B cell (primary cell): ENCODE data around the gene TAF1. TPM values are rescaled to one million over a fixed set of nuclear protein-coding genes. Genes with fewer than 3 reads are reported as not detected.
"Not testable (repeated sequence)": the region's sequence is repeated elsewhere in the genome, so short reads cannot be mapped to it uniquely, and the experiment has no call there.

Experiments used
- ATAC-seq: fragments of 200-7000 bp; cut with Tn5 transposase; one replicate; pipeline ENCODE4 v1.10.0; 2021; ENCODE audit warnings: low read depth, mild to moderate bottlenecking, moderate number of reproducible peaks, moderate library complexity
- CTCF ChIA-PET: fragments of 350-600 bp; sonication (Branson Sonifier 250); formaldehyde crosslinking; loops from one replicate; lab custom pipeline; 2021; ENCODE audit warnings: antibody characterized with exemption, inconsistent platforms; lab: Charles Lee
- POLR2A ChIA-PET: fragments of 350-600 bp; sonication (Branson Sonifier 250); formaldehyde crosslinking; loops from one replicate; lab custom pipeline; 2021; ENCODE audit warnings: antibody characterized with exemption; lab: Charles Lee
- DNase-seq: peaks from one replicate; pipeline ENCODE4 v3.0.0; 2013
- H2AFZ ChIP-seq: 2 replicates; pipeline ENCODE4 v1.6.1; 2012; ENCODE audit warnings: mild to moderate bottlenecking, low read depth, low read length; ENCODE audit not compliant: insufficient read depth, poor library complexity, severe bottlenecking
- H3K27ac ChIP-seq, 2 donors: 1 replicate in 1 of 2; 2 replicates in 1 of 2; pipeline ENCODE4 v1.5.1; 2012 to 2013; ENCODE audit warnings: low read length in 2 of 2, mild to moderate bottlenecking in 2 of 2, moderate library complexity in 1 of 2
- H3K27me3 ChIP-seq, 4 experiments: fragments of 200-600 bp in 1 of 4; sonication (generic) in 1 of 4; replicated peaks in 1 of 4; 1 replicate in 2 of 4; 2 replicates in 2 of 4; pipeline versions ENCODE4 v1.6.1 to v1.7.0; 2013 to 2016; ENCODE audit warnings: low read length in 3 of 4, mild to moderate bottlenecking in 2 of 4, mixed read lengths in 1 of 4, moderate library complexity in 1 of 4; ENCODE audit not compliant: insufficient read depth in 4 of 4, control insufficient read depth in 3 of 4; ENCODE audit errors: control extremely low read depth in 1 of 4
- H3K36me3 ChIP-seq, 2 experiments: replicated peaks in 1 of 2; 1 replicate in 1 of 2; 2 replicates in 1 of 2; pipeline versions ENCODE4 v1.6.1 to v1.7.1; 2013; ENCODE audit warnings: low read length in 1 of 2; ENCODE audit not compliant: insufficient read depth in 2 of 2, control insufficient read depth in 1 of 2; ENCODE audit errors: control extremely low read depth in 1 of 2, extremely low read depth in 1 of 2
- H3K4me1 ChIP-seq, 2 donors: fragments of 200-600 bp in 1 of 2; sonication (generic) in 1 of 2; 1 replicate in 1 of 2; 2 replicates in 1 of 2; pipeline versions ENCODE4 v1.5.1 to v1.6.1; 2013 to 2017; ENCODE audit warnings: low read length in 2 of 2; ENCODE audit not compliant: control insufficient read depth in 2 of 2, insufficient read depth in 2 of 2
- H3K4me2 ChIP-seq: replicated peaks from 2 replicates; pipeline ENCODE3; 2012; ENCODE audit warnings: mild to moderate bottlenecking, low read depth, low read length; ENCODE audit not compliant: poor library complexity, severe bottlenecking
- H3K4me3 ChIP-seq, 5 experiments: fragments of 200-600 bp in 1 of 5; sonication (generic) in 1 of 5; 1 replicate in 3 of 5; 2 replicates in 2 of 5; pipeline versions ENCODE4 v1.5.1 to v1.7.0; 2011 to 2016; ENCODE audit warnings: low read length in 4 of 5, mild to moderate bottlenecking in 4 of 5, low read depth in 2 of 5, control low read depth in 1 of 5, moderate library complexity in 1 of 5; ENCODE audit not compliant: insufficient read depth in 1 of 5; ENCODE audit errors: control extremely low read depth in 1 of 5, extremely low read depth in 1 of 5
- H3K79me2 ChIP-seq: fragments of 200-600 bp; sonication (generic); one replicate; pipeline ENCODE4 v1.6.0; 2016; ENCODE audit warnings: low read length; ENCODE audit not compliant: control insufficient read depth, insufficient read depth
- H3K9ac ChIP-seq: fragments of 200-600 bp; sonication (generic); 2 replicates; pipeline ENCODE4 v1.6.1; 2017; ENCODE audit warnings: mild to moderate bottlenecking, low read length, moderate library complexity
- H3K9me3 ChIP-seq, 3 donors: one replicate each; pipeline versions ENCODE4 v1.6.1 to v1.7.1; 2013; ENCODE audit warnings: low read length in 2 of 3; ENCODE audit not compliant: control insufficient read depth in 2 of 3, insufficient read depth in 1 of 3; ENCODE audit errors: control extremely low read depth in 1 of 3
- H4K20me1 ChIP-seq: 2 replicates; pipeline ENCODE4 v1.6.0; 2012; ENCODE audit warnings: mild to moderate bottlenecking, low read length; ENCODE audit not compliant: insufficient read depth, control insufficient read depth, poor library complexity, severe bottlenecking
- H3K27ac Mint-ChIP-seq: one replicate; pipeline ENCODE4 v1.8.0; 2021; ENCODE audit warnings: mixed read lengths
- H3K27me3 Mint-ChIP-seq: one replicate; pipeline ENCODE4 v1.8.0; 2021; ENCODE audit warnings: mixed read lengths
- H3K4me1 Mint-ChIP-seq: one replicate; pipeline ENCODE4 v1.8.0; 2021; ENCODE audit warnings: mixed read lengths
- H3K4me3 Mint-ChIP-seq: one replicate; pipeline ENCODE4 v1.8.0; 2021; ENCODE audit warnings: mixed read lengths
- H3K9me3 Mint-ChIP-seq: one replicate; pipeline ENCODE4 v1.8.0; 2022; ENCODE audit warnings: mixed read lengths; ENCODE audit not compliant: insufficient read depth
- CTCF ChIP-seq: fragments of 200-600 bp; IDR thresholded peaks from one replicate; pipeline ENCODE4 v1.8.0; 2022; ENCODE audit warnings: antibody characterized with exemption, mild to moderate bottlenecking
- EZH2 ChIP-seq: IDR thresholded peaks from 2 replicates; pipeline ENCODE4 v1.6.1; 2012; ENCODE audit warnings: borderline replicate concordance, low read depth, mild to moderate bottlenecking, moderate library complexity, low read length; ENCODE audit not compliant: insufficient read depth, poor library complexity, severe bottlenecking
- WGBS: methylation state at CpG from one replicate; pipeline ENCODE4 v1.1.5; 2013; ENCODE audit warnings: missing lambda C conversion rate; ENCODE audit not compliant: insufficient coverage; 5-methylcytosine and 5-hydroxymethylcytosine counted together
- intact Hi-C: fragments of 100-400 bp; cut with micrococcal nuclease; formaldehyde crosslinking; loops from one replicate; pipeline ENCODE4 v1.10.0; 2022
- polyA plus RNA-seq: library from polyadenylated mRNA; depleted of rRNA; stranded (reverse); fragments of >200 nt; gene quantifications from 2 replicates; pipeline ENCODE4 v1.2.3, GENCODE V29; 2012
- total RNA-seq, 2 donors: library from RNA; stranded (reverse); fragments of 120-200 nt in 1 of 2; gene quantifications; 1 replicate in 1 of 2; 2 replicates in 1 of 2; pipeline versions ENCODE4 v1.2.3 to v1.2.4, GENCODE V29; 2013 to 2022

TAF1 gene
- total and polyA plus RNA-seq, 2 donors (not counting 1 experiment from before 2014, with no cell fraction given): 12.2 to 97.5 TPM

- H3K27me3 Mint-ChIP-seq, H3K9me3 ChIP-seq, POLR2A ChIA-PET, H2AFZ ChIP-seq, intact Hi-C loops, DNase-seq, H3K79me2 ChIP-seq, H4K20me1 ChIP-seq, H3K4me1 Mint-ChIP-seq, H3K27ac ChIP-seq, CTCF ChIA-PET, H3K27ac Mint-ChIP-seq, H3K9ac ChIP-seq, H3K4me2 ChIP-seq, H3K4me1 ChIP-seq, H3K36me3 ChIP-seq, H3K4me3 Mint-ChIP-seq, ATAC-seq, H3K4me3 ChIP-seq, H3K9me3 Mint-ChIP-seq, H3K27me3 ChIP-seq: not testable (repeated sequence)
- WGBS: no CpG with 5 or more reads among the region's 5 CpGs
Observed at GRCh38 chrX:71352439-71352838, 13.7 kb upstream of the TAF1 start.

- DNase-seq: no peak
- H3K4me3 ChIP-seq: no peak overlapping the region
- peaks cover 12 to 21% of the 10 kb centered on the region in 2 donors for H3K4me1 ChIP-seq
- no peak overlapping the region for H3K9ac ChIP-seq
- H3K79me2 ChIP-seq: peaks cover 17% of the 10 kb centered on the region
- no peaks in the 10 kb centered on the region for H3K9me3 ChIP-seq
- no peaks in the 10 kb centered on the region for H3K9me3 Mint-ChIP-seq
- no peak overlapping the region for H3K27ac ChIP-seq
- H2AFZ ChIP-seq: no peak overlapping the region
- no peak overlapping the region for H3K4me2 ChIP-seq
- CTCF ChIA-PET: no interaction called here
- 100% methylated on average over 4 of the region's 14 CpGs for WGBS
- H3K4me3 Mint-ChIP-seq: peak overlapping the region; percentile 29
- H3K36me3 ChIP-seq: no peaks in the 10 kb centered on the region
- intact Hi-C loops: no loop called here
- peaks cover 18% of the 10 kb centered on the region for H3K4me1 Mint-ChIP-seq
- no peaks in the 10 kb centered on the region for H4K20me1 ChIP-seq
- TF ChIP-seq EZH2 (no peak), CTCF (no peak)
- no peaks in the 10 kb centered on the region for H3K27me3 ChIP-seq
- H3K27ac Mint-ChIP-seq: no peak overlapping the region
- POLR2A ChIA-PET: no interaction called here
- no peak for ATAC-seq
- no peaks in the 10 kb centered on the region for H3K27me3 Mint-ChIP-seq
Observed at GRCh38 chrX:71364221-71364620, 1.9 kb upstream of the TAF1 start.
